H9 (cell line): Measurements from ENCODE around the gene B3GALT5. TPM values are rescaled to one million over a fixed set of nuclear protein-coding genes. Genes with fewer than 3 reads are reported as not detected.

Experiments
- DNase-seq: peaks from one replicate; pipeline ENCODE4 v3.0.0-alpha.2; 2017
- H2AFZ ChIP-seq: one replicate; pipeline ENCODE4 v1.6.1; 2013; ENCODE audit warnings: mild to moderate bottlenecking, low read length, control low read depth, moderate library complexity
- H2AK5ac ChIP-seq: 2 replicates; pipeline ENCODE4 v1.6.1; 2013; ENCODE audit warnings: low read length, control low read depth, mixed read lengths; ENCODE audit not compliant: insufficient read length
- H2BK120ac ChIP-seq: one replicate; pipeline ENCODE4 v1.6.1; 2013; ENCODE audit warnings: low read depth, mild to moderate bottlenecking, low read length, control low read depth, inconsistent platforms; ENCODE audit not compliant: poor library complexity, severe bottlenecking
- H2BK12ac ChIP-seq: 2 replicates; pipeline ENCODE4 v1.6.1; 2013; ENCODE audit warnings: low read length, control low read depth, mixed read lengths, low read depth; ENCODE audit not compliant: insufficient read length
- H2BK15ac ChIP-seq: 2 replicates; pipeline ENCODE4 v1.6.1; 2013; ENCODE audit warnings: low read depth, low read length, control low read depth
- H2BK20ac ChIP-seq: one replicate; pipeline ENCODE4 v1.6.1; 2013; ENCODE audit warnings: low read depth, mild to moderate bottlenecking, low read length, control low read depth, inconsistent platforms; ENCODE audit not compliant: poor library complexity, severe bottlenecking
- H2BK5ac ChIP-seq: 2 replicates; pipeline ENCODE4 v1.6.1; 2013; ENCODE audit warnings: low read length, control low read depth, mixed read lengths; ENCODE audit not compliant: insufficient read length
- H3K14ac ChIP-seq: 2 replicates; pipeline ENCODE4 v1.6.1; 2013; ENCODE audit warnings: low read length, control low read depth; ENCODE audit not compliant: insufficient read depth
- H3K18ac ChIP-seq: 2 replicates; pipeline ENCODE4 v1.6.1; 2013; ENCODE audit warnings: low read depth, mild to moderate bottlenecking, mixed read lengths, low read length, control low read depth; ENCODE audit not compliant: insufficient read length
- H3K23ac ChIP-seq: 2 replicates; pipeline ENCODE4 v1.6.1; 2013; ENCODE audit warnings: low read length, control low read depth, mixed read lengths, low read depth; ENCODE audit not compliant: insufficient read length
- H3K23me2 ChIP-seq: 2 replicates; pipeline ENCODE4 v1.6.1; 2013; ENCODE audit warnings: low read depth, mild to moderate bottlenecking, mixed read lengths, low read length, control low read depth; ENCODE audit not compliant: insufficient read length, poor library complexity, severe bottlenecking
- H3K27ac ChIP-seq: 2 replicates; pipeline ENCODE4 v1.5.1; 2013; ENCODE audit warnings: low read length, control low read depth, mixed read lengths, low read depth; ENCODE audit not compliant: insufficient read length
- H3K27me3 ChIP-seq: 2 replicates; pipeline ENCODE4 v1.6.1; 2013; ENCODE audit warnings: low read length, control low read depth, inconsistent platforms; ENCODE audit not compliant: insufficient read depth
- H3K4ac ChIP-seq: 2 replicates; pipeline ENCODE4 v1.6.1; 2013; ENCODE audit warnings: low read depth, mild to moderate bottlenecking, control low read depth, inconsistent platforms, low read length, moderate library complexity
- H3K4me1 ChIP-seq: 2 replicates; pipeline ENCODE4 v1.6.1; 2013; ENCODE audit warnings: low read length, control low read depth, inconsistent platforms; ENCODE audit not compliant: insufficient read depth
- H3K4me2 ChIP-seq: 2 replicates; pipeline ENCODE4 v1.6.1; 2013; ENCODE audit warnings: low read length, control low read depth, mixed read lengths; ENCODE audit not compliant: insufficient read length, insufficient read depth
- H3K56ac ChIP-seq: 2 replicates; pipeline ENCODE4 v1.6.1; 2013; ENCODE audit warnings: low read depth, mild to moderate bottlenecking, mixed read lengths, low read length, control low read depth; ENCODE audit not compliant: insufficient read length
- H3K79me1 ChIP-seq: 2 replicates; pipeline ENCODE4 v1.6.1; 2013; ENCODE audit warnings: low read depth, mild to moderate bottlenecking, moderate library complexity, low read length, control low read depth, inconsistent platforms; ENCODE audit not compliant: insufficient read depth, poor library complexity, severe bottlenecking
- H3K79me2 ChIP-seq: 2 replicates; pipeline ENCODE4 v1.6.1; 2013; ENCODE audit warnings: low read length, control low read depth, inconsistent platforms; ENCODE audit not compliant: insufficient read depth
- H3K9ac ChIP-seq: 2 replicates; pipeline ENCODE4 v1.6.1; 2013; ENCODE audit warnings: low read length, control low read depth, mixed read lengths; ENCODE audit not compliant: insufficient read length; ENCODE audit errors: extremely low read depth
- H3K9me3 ChIP-seq: one replicate; pipeline ENCODE4 v1.6.1; 2013; ENCODE audit warnings: low read depth, low read length, inconsistent platforms; ENCODE audit not compliant: control insufficient read depth
- H3T11ph ChIP-seq: one replicate; pipeline ENCODE4 v1.6.1; 2013; ENCODE audit warnings: mild to moderate bottlenecking, low read length, control low read depth, inconsistent platforms
- H4K20me1 ChIP-seq: one replicate; pipeline ENCODE4 v1.6.1; 2013; ENCODE audit not compliant: control insufficient read depth, insufficient read length, insufficient read depth
- H4K5ac ChIP-seq: 2 replicates; pipeline ENCODE4 v1.6.1; 2013; ENCODE audit warnings: low read depth, mild to moderate bottlenecking, mixed read lengths, low read length, control low read depth; ENCODE audit not compliant: insufficient read length
- H4K8ac ChIP-seq: replicated peaks from 2 replicates; pipeline ENCODE4 v1.6.1; 2013; ENCODE audit warnings: low read length, control low read depth, mixed read lengths, low read depth; ENCODE audit not compliant: insufficient read length
- H4K91ac ChIP-seq: 2 replicates; pipeline ENCODE4 v1.6.1; 2013; ENCODE audit warnings: low read depth, mild to moderate bottlenecking, moderate library complexity, mixed read lengths, low read length, control low read depth; ENCODE audit not compliant: insufficient read length
- H3K27ac Mint-ChIP-seq, 3 experiments: 2 replicates in 2 of 3; 3 replicates in 1 of 3; pipeline ENCODE4 v1.8.0; 2020 to 2021; ENCODE audit warnings: mixed read lengths in 3 of 3, mild to moderate bottlenecking in 1 of 3, moderate library complexity in 1 of 3
- H3K27me3 Mint-ChIP-seq: 2 replicates; pipeline ENCODE4 v1.8.0; 2021; ENCODE audit warnings: low read depth, mild to moderate bottlenecking, moderate library complexity, mixed read lengths
- H3K36me3 Mint-ChIP-seq, 3 experiments: 2 replicates in 2 of 3; 3 replicates in 1 of 3; pipeline ENCODE4 v1.8.0; 2020 to 2021; ENCODE audit warnings: low read depth in 3 of 3, mixed read lengths in 3 of 3; ENCODE audit not compliant: insufficient read depth in 1 of 3
- H3K4me1 Mint-ChIP-seq, 2 experiments: 2 replicates each; pipeline ENCODE4 v1.8.0; 2020; ENCODE audit warnings: mixed read lengths in 2 of 2
- H3K4me3 Mint-ChIP-seq, 2 experiments: 2 replicates in 1 of 2; 3 replicates in 1 of 2; pipeline ENCODE4 v1.8.0; 2020 to 2021; ENCODE audit warnings: mild to moderate bottlenecking in 2 of 2, mixed read lengths in 2 of 2, moderate library complexity in 1 of 2
- H3K9me3 Mint-ChIP-seq, 2 experiments: 2 replicates in 1 of 2; 3 replicates in 1 of 2; pipeline ENCODE4 v1.8.0; 2020; ENCODE audit warnings: mild to moderate bottlenecking in 2 of 2, mixed read lengths in 2 of 2, moderate library complexity in 1 of 2
- CTCF ChIP-seq: fragments of 200-600 bp; sonication (generic); conservative IDR thresholded peaks from 3 replicates; pipeline ENCODE4 v1.8.0; 2021; ENCODE audit warnings: antibody characterized with exemption, mild to moderate bottlenecking
- WGBS: extraction: QIAGEN DNeasy Blood & Tissue Kit; methylation state at CpG from one replicate; pipeline ENCODE4 v1.1.7; 2013; ENCODE audit warnings: missing lambda C conversion rate, low lambda C conversion rate, mixed read lengths; ENCODE audit not compliant: insufficient read length; ENCODE audit errors: extremely low coverage; 5-methylcytosine and 5-hydroxymethylcytosine counted together
- total RNA-seq: library from RNA; stranded (reverse); gene quantifications from 2 replicates; pipeline ENCODE4 v1.2.1, GENCODE V29; 2021

The B3GALT5 gene
- total RNA-seq, 1 experiment from 2014 or later = 24.7 TPM

GRCh38 chr21:39654951-39655350 is 42.2 kb downstream of the B3GALT5 start:
- H2BK20ac ChIP-seq = no peak overlapping the region
- H3K23me2 ChIP-seq = no peaks in the 10 kb centered on the region
- H2BK5ac ChIP-seq = no peak overlapping the region
- no peaks in the 10 kb centered on the region for H3K27me3 Mint-ChIP-seq
- H3K4me2 ChIP-seq = no peak overlapping the region
- no peak for TF ChIP-seq CTCF
- no peak overlapping the region for H3K27ac ChIP-seq
- no peak overlapping the region for H3K23ac ChIP-seq
- H2AK5ac ChIP-seq = no peak overlapping the region
- no peak overlapping the region for H3K56ac ChIP-seq
- no peak overlapping the region for H2BK120ac ChIP-seq
- H4K5ac ChIP-seq = no peak overlapping the region
- H3K27me3 ChIP-seq = no peaks in the 10 kb centered on the region
- no peak overlapping the region for H3T11ph ChIP-seq
- no peaks in the 10 kb centered on the region for H3K79me1 ChIP-seq
- DNase-seq = no peak
- H3K18ac ChIP-seq = no peak overlapping the region
- H3K4me1 ChIP-seq = 0 out of 2 replicates have a peak, but pooled peaks cover 3% of the 10 kb centered on the region
- no peak overlapping the region for H2AFZ ChIP-seq
- H3K4me3 Mint-ChIP-seq = no peak overlapping the region
- 0 out of 5 replicates have a peak, but pooled peaks cover 0 to 2% of the 10 kb centered on the region in 2 experiments for H3K9me3 Mint-ChIP-seq
- H3K36me3 Mint-ChIP-seq = peaks cover 57 to 87% (median 72%) of the 10 kb centered on the region in 3 experiments
- no peak overlapping the region for H2BK12ac ChIP-seq
- H4K20me1 ChIP-seq = no peaks in the 10 kb centered on the region
- no peak overlapping the region for H3K9ac ChIP-seq
- no peak overlapping the region for H3K14ac ChIP-seq
- H3K4me1 Mint-ChIP-seq = peaks cover 6 to 17% of the 10 kb centered on the region in 2 experiments
- no peak overlapping the region for H4K91ac ChIP-seq
- H2BK15ac ChIP-seq = no peak overlapping the region
- no CpG with 5 or more reads among the region's 3 CpGs for WGBS
- no peak overlapping the region for H3K4ac ChIP-seq
- no peaks in the 10 kb centered on the region for H3K9me3 ChIP-seq
- peak overlapping the region in 1 of 3 experiments; percentile 28; a peak in 1 of 7 replicates for H3K27ac Mint-ChIP-seq
- H3K79me2 ChIP-seq = peaks cover 2% of the 10 kb centered on the region; the same call in 1 of the 2 replicates
- no peak overlapping the region for H4K8ac ChIP-seq
